ENCODE measurements around the gene CCDC92.

GRCh38 chr12:123938679-123939480 lies 33.8 kb downstream of the CCDC92 start:
- TF ChIP-seq EZH2 (IDR thresholded peaks at IDR 0.05) (no peak), POLR2AphosphoS5 (IDR thresholded peaks at IDR 0.05; ENCODE audit: borderline replicate concordance, low read depth, low read length) (no peak), FOXP2 (optimal IDR thresholded peaks at IDR 0.05; ENCODE audit: control extremely low read depth, extremely low read length, insufficient read depth) (no peak)

Measured in SK-N-MC (cell line).